Lung (tissue), 12 donors: ENCODE results near the gene ACACB. TPM values are rescaled to one million over a fixed set of nuclear protein-coding genes. Genes with fewer than 3 reads are reported as not detected.

Source experiments
- ATAC-seq: fragments of 200-7000 bp; cut with Tn5 transposase; one replicate; pipeline ENCODE4 v1.9.1; 2020; ENCODE audit warnings: moderate number of reproducible peaks; ENCODE audit not compliant: insufficient read depth, low FRiP score
- DNase-seq, 3 donors: peaks; one replicate each; pipeline ENCODE4 v3.0.0-alpha.2; 2013 to 2017
- H3K27ac ChIP-seq, 2 donors: one replicate each; pipeline ENCODE4 v1.5.1; 2013; ENCODE audit warnings: mild to moderate bottlenecking in 2 of 2, moderate library complexity in 2 of 2, control low read depth in 1 of 2, inconsistent platforms in 1 of 2, low read depth in 1 of 2, low read length in 1 of 2
- H3K27me3 ChIP-seq, 3 donors: one replicate each; pipeline ENCODE4 v1.5.1; 2013; ENCODE audit warnings: low read length in 2 of 3; ENCODE audit not compliant: control insufficient read depth in 3 of 3, insufficient read depth in 3 of 3
- H3K36me3 ChIP-seq, 4 donors: one replicate each; pipeline ENCODE4 v1.5.1; 2013; ENCODE audit warnings: low read length in 4 of 4, mild to moderate bottlenecking in 1 of 4, moderate library complexity in 1 of 4; ENCODE audit not compliant: control insufficient read depth in 4 of 4, insufficient read depth in 4 of 4
- H3K4me1 ChIP-seq, 5 donors: one replicate each; pipeline ENCODE4 v1.5.1; 2013; ENCODE audit warnings: low read length in 5 of 5, mild to moderate bottlenecking in 2 of 5, moderate library complexity in 1 of 5; ENCODE audit not compliant: control insufficient read depth in 5 of 5, insufficient read depth in 5 of 5
- H3K4me3 ChIP-seq: one replicate; pipeline ENCODE4 v1.5.1; 2013; ENCODE audit warnings: mild to moderate bottlenecking, control low read depth, moderate library complexity
- H3K9ac ChIP-seq, 2 donors: one replicate each; pipeline ENCODE4 v1.5.1; 2013; ENCODE audit warnings: low read length in 2 of 2, control low read depth in 1 of 2; ENCODE audit not compliant: insufficient read depth in 1 of 2
- H3K9me3 ChIP-seq, 4 donors: one replicate each; pipeline ENCODE4 v1.5.1; 2013; ENCODE audit warnings: low read length in 3 of 4, mild to moderate bottlenecking in 1 of 4, moderate library complexity in 1 of 4; ENCODE audit not compliant: control insufficient read depth in 4 of 4, insufficient read depth in 3 of 4
- WGBS, 2 donors: extraction: QIAGEN DNeasy Blood & Tissue Kit; methylation state at CpG; one replicate each; pipeline ENCODE4 v1.1.7; 2013; 5-methylcytosine and 5-hydroxymethylcytosine counted together
- polyA plus RNA-seq, 2 donors: library from polyadenylated mRNA; stranded (reverse); fragments of 200-250 nt; gene quantifications; one replicate each; pipeline ENCODE4 v1.2.1, GENCODE V29; 2013
- total RNA-seq, 2 donors: library from RNA; depleted of rRNA in 1 of 2; stranded (reverse); fragments of >200 nt in 1 of 2; gene quantifications; one replicate each; pipeline ENCODE4 v1.2.1, GENCODE V29; 2014 to 2021
- TF ChIP-seq, protein P1 (sequence below): IDR thresholded peaks from 2 replicates; pipeline ENCODE4 v1.5.1; 2012; ENCODE audit warnings: mild to moderate bottlenecking; ENCODE audit errors: control extremely low read depth, extremely low read depth
- donor health status: control.
- donor health status: control.
- donor health status: Bipolar disorder and iron deficiency.
- donor health status: healthy.
- donor health status: DM: yes; HTN: yes; CAD: no.

The ACACB gene
- total and polyA plus RNA-seq, 4 donors, result 2.9 to 24.5 (median 18.2) TPM

DNA sequence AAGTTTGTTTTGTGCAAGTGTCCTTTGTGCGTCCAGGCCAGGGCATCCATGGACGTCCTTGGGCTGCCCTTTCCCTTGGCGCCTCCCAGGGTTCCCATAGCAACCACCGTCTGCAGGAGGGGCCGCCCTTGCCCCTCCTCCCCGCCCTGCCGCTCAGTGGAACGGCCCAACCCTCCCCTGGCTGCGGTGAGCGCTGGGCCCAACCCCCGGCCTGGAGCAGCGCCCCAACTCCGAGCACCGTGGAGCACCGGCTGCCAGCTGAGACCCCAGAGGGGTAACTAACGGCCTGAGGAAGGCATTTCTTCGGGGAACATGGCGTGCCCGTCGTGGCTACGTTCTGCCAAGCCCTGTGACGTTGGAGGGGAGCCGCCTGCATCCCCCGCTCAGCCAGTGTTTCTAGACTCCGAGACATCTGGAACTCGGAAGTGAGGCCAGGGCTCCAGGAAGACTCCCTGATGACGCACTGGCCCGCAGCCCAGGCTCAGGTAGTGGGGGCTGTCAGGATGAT lies 5.3 kb upstream of the ACACB start:
- peak; percentile 91 to 95 (median 94) for DNase-seq
- peak overlapping the region; percentile 91 to 96 for H3K27ac ChIP-seq
- 17 to 44% methylated on average over 28 of the region's 28 CpGs for WGBS, 2 donors
- H3K27me3 ChIP-seq, result no peaks in the 10 kb centered on the region
- peak overlapping the region; percentile 50 for H3K4me3 ChIP-seq
- peak; percentile 93 for ATAC-seq
- H3K9me3 ChIP-seq, result no peaks in the 10 kb centered on the region
- peaks cover 6 to 27% (median 9%) of the 10 kb centered on the region in 5 donors for H3K4me1 ChIP-seq
- TF ChIP-seq, protein P1, sequence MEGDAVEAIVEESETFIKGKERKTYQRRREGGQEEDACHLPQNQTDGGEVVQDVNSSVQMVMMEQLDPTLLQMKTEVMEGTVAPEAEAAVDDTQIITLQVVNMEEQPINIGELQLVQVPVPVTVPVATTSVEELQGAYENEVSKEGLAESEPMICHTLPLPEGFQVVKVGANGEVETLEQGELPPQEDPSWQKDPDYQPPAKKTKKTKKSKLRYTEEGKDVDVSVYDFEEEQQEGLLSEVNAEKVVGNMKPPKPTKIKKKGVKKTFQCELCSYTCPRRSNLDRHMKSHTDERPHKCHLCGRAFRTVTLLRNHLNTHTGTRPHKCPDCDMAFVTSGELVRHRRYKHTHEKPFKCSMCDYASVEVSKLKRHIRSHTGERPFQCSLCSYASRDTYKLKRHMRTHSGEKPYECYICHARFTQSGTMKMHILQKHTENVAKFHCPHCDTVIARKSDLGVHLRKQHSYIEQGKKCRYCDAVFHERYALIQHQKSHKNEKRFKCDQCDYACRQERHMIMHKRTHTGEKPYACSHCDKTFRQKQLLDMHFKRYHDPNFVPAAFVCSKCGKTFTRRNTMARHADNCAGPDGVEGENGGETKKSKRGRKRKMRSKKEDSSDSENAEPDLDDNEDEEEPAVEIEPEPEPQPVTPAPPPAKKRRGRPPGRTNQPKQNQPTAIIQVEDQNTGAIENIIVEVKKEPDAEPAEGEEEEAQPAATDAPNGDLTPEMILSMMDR, result no peak
- peaks cover 6 to 18% (median 11%) of the 10 kb centered on the region in 4 donors for H3K36me3 ChIP-seq
- H3K9ac ChIP-seq, result peak overlapping the region in 1 of 2 donors; percentile 55

DNA sequence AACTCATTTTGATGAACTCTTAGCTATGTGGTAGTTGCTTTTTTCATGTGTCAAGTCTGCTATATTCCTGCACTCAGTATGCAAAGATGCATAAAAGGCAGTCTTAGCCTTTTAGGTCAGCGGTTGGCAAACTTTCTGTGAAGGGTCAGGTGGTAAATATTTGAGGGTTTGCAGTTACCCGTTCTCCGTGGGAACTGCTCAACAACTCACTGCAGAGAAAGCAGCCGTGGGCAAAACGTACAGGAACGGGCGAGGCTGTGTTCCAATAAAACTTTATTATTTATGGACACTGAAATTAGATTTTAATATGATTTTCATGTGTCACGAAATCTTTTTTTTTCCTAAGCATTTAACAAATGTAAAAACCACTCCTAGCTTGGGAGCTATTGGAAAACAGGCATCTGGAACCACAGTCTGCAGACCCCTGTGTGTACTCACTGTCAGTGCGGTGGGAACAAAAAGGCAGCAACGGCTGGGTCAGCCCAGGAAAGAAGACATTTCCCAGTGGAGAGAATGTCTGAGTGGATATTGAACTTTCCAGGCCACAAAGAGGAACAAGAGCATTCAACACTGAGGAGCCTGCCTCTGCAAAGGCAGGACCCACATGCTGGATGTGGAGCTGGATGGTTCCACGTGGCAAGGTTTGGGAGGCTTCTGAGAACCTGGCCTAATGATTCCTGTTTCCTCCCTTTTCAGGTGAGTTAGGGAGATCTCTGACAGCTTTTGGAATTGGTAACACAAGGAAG lies 3.5 kb upstream of the ACACB start:
- DNase-seq (no peak), ATAC-seq (no peak)
- Histone ChIP-seq H3K36me3 (peaks cover 2 to 12% (median 7%) of the 10 kb centered on the region in 4 donors), H3K4me3 (no peak overlapping the region), H3K27ac (peak overlapping the region; percentile 47 to 92), H3K9me3 (no peaks in the 10 kb centered on the region), H3K9ac (no peak overlapping the region), H3K4me1 (peaks cover 7 to 27% (median 10%) of the 10 kb centered on the region in 5 donors), H3K27me3 (no peaks in the 10 kb centered on the region)
- 82 to 84% methylated on average over 11 of the region's 11 CpGs for WGBS, 2 donors
- TF ChIP-seq, protein P1, result no peak

DNA sequence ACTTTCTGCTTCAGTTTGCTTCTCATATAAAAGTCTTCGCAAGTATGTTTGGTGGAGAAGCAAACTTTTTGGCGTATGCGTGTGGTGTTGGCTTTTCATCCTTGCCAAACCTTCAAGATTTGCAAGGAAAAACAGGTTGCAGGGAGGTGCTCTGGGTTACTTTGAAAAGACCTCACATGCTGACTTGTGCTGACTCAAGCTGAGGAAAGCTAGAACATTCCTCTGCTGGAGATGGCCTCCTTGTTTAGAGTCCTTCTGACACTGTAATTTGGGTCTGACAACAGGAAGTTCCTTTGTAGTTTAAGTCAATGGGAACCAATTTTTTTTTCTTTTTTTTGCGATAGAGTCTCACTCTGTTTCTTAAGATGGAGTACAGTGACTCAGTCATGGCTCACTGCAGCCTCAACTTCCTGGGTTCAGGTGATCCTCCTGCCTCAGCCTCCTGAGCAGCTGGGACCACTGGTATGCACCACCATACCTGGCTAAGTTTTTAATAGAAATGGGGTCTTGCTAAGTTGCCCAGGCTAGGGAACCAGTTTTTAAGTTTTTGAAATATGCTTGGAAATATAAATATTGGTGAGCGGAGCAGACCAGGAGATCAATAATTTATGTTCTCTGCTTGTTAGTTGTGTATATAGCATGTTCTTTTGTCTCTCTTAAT lies 2.6 kb upstream of the ACACB start:
- DNase-seq (no peak), ATAC-seq (no peak)
- H3K9ac ChIP-seq, result no peak overlapping the region
- no peak overlapping the region for H3K4me3 ChIP-seq
- no peaks in the 10 kb centered on the region for H3K27me3 ChIP-seq
- peaks cover 0 to 6% (median 3%) of the 10 kb centered on the region in 4 donors for H3K36me3 ChIP-seq
- WGBS, 2 donors, result 84 to 95% methylated on average over 5 of the region's 5 CpGs
- no peaks in the 10 kb centered on the region for H3K9me3 ChIP-seq
- peaks cover 7 to 27% (median 10%) of the 10 kb centered on the region in 5 donors for H3K4me1 ChIP-seq
- TF ChIP-seq, protein P1, result no peak
- H3K27ac ChIP-seq, result peak overlapping the region in 1 of 2 donors; percentile 92
